HepG2 (cell line): ENCODE data around the gene ARHGEF37. TPM values are rescaled to one million over a fixed set of nuclear protein-coding genes. Genes with fewer than 3 reads are reported as not detected.

ENCODE experiments used
- ATAC-seq: fragments of 200-7000 bp; cut with Tn5 transposase; 3 replicates; pipeline ENCODE4 v1.9.1; 2020; ENCODE audit warnings: mild to moderate bottlenecking, moderate library complexity
- BruUV-seq: library from RNA; stranded (reverse); fragments of 400-500 nt; replicated peaks from 2 replicates; lab custom pipeline; 2021; lab: Mats Ljungman, UMichigan
- CTCF ChIA-PET: fragments of 300-600 bp; formaldehyde crosslinking; extraction: SDS; loops from one replicate; lab custom pipeline; 2021; ENCODE audit warnings: low total read pairs, inconsistent platforms, low intra/inter-chr PET ratio; lab: Yijun Ruan, JAX
- POLR2A ChIA-PET: fragments of 350-600 bp; sonication (Branson Sonifier 250); formaldehyde crosslinking; loops from one replicate; lab custom pipeline; 2020; ENCODE audit warnings: antibody characterized with exemption, inconsistent platforms; lab: Yijun Ruan, JAX
- DNase-seq: peaks from one replicate; pipeline ENCODE4 v3.0.0-alpha.2; 2015; ENCODE audit warnings: low spot score
- FAIRE-seq: peaks from 3 replicates; lab custom pipeline; 2011; peaks lifted over from hg19 to GRCh38; lab: Jason Lieb, UNC
- H2AFZ ChIP-seq: one replicate; pipeline ENCODE4 v1.6.1; 2011; ENCODE audit warnings: low read length, inconsistent platforms
- H3K27ac ChIP-seq: fragments of 300-600 bp; 3 replicates; pipeline ENCODE4 v1.8.0; 2011; ENCODE audit warnings: mixed run types, mild to moderate bottlenecking, mixed read lengths, low read length, inconsistent platforms; ENCODE audit not compliant: insufficient read depth; ENCODE audit errors: extremely low read length
- H3K27me3 ChIP-seq, 2 experiments: fragments of 200-600 bp in 1 of 2; 2 replicates in 1 of 2; 3 replicates in 1 of 2; pipeline versions ENCODE4 v1.6.0 to v1.8.0; 2011; ENCODE audit warnings: low read length in 2 of 2, mild to moderate bottlenecking in 2 of 2, moderate library complexity in 2 of 2, inconsistent platforms in 1 of 2; ENCODE audit not compliant: insufficient read depth in 2 of 2, control insufficient read depth in 1 of 2
- H3K36me3 ChIP-seq, 2 experiments: fragments of 200-600 bp in 1 of 2; replicated peaks in 1 of 2; 2 replicates in 1 of 2; 3 replicates in 1 of 2; pipeline versions ENCODE4 v1.5.1 to v1.8.0; 2011; ENCODE audit warnings: low read length in 2 of 2, inconsistent platforms in 1 of 2; ENCODE audit not compliant: insufficient read depth in 2 of 2, control insufficient read depth in 1 of 2
- H3K4me1 ChIP-seq: 2 replicates; pipeline ENCODE4 v1.5.1; 2012; ENCODE audit warnings: low read length, inconsistent platforms; ENCODE audit not compliant: insufficient read depth
- H3K4me2 ChIP-seq: 2 replicates; pipeline ENCODE4 v1.6.0; 2011; ENCODE audit warnings: low read depth, low read length, inconsistent platforms
- H3K4me3 ChIP-seq, 3 experiments: fragments of 200-600 bp in 1 of 3; sonication (generic), shearing (Covaris generic) in 1 of 3; replicated peaks in 1 of 3; 2 replicates each; pipeline ENCODE4 v1.5.1; 2011 to 2016; ENCODE audit warnings: low read length in 3 of 3, inconsistent platforms in 2 of 3, low read depth in 2 of 3, mild to moderate bottlenecking in 2 of 3, control low read depth in 1 of 3, mixed read lengths in 1 of 3; ENCODE audit not compliant: insufficient read depth in 1 of 3
- H3K79me2 ChIP-seq: one replicate; pipeline ENCODE4 v1.6.1; 2011; ENCODE audit warnings: low read length, inconsistent platforms; ENCODE audit not compliant: insufficient read depth
- H3K9ac ChIP-seq: 2 replicates; pipeline ENCODE4 v1.6.0; 2011; ENCODE audit warnings: mild to moderate bottlenecking, low read depth, low read length, inconsistent platforms; ENCODE audit not compliant: insufficient read depth
- H3K9me3 ChIP-seq: 2 replicates; pipeline ENCODE4 v1.5.1; 2012; ENCODE audit warnings: mild to moderate bottlenecking, low read length
- H4K20me1 ChIP-seq: 2 replicates; pipeline ENCODE4 v1.6.0; 2011; ENCODE audit warnings: inconsistent platforms, mild to moderate bottlenecking, low read length, moderate library complexity; ENCODE audit not compliant: insufficient read depth
- FOXA3 ChIP-seq: IDR thresholded peaks from 2 replicates; pipeline ENCODE4 v1.6.1; 2016; ENCODE audit warnings: missing genetic modification reagents, missing compliant biosample characterization
- HDAC1 ChIP-seq: sonication (generic); formaldehyde crosslinking; IDR thresholded peaks from 2 replicates; pipeline ENCODE4 v1.5.1; 2020; ENCODE audit warnings: mild to moderate bottlenecking, missing genetic modification reagents
- NCOA5 ChIP-seq: sonication (generic); formaldehyde crosslinking; IDR thresholded peaks from 2 replicates; pipeline ENCODE4 v1.4.0; 2020; ENCODE audit warnings: missing genetic modification reagents
- NR2F1 ChIP-seq, 2 experiments: fragments of 450-650 bp in 1 of 2; formaldehyde crosslinking in 1 of 2; IDR thresholded peaks; 2 replicates each; pipeline versions ENCODE4 v1.5.0 to v1.6.1; 2016 to 2020; ENCODE audit warnings: mild to moderate bottlenecking in 1 of 2, missing compliant biosample characterization in 1 of 2, missing genetic modification reagents in 1 of 2, moderate library complexity in 1 of 2
- RFX3 ChIP-seq: IDR thresholded peaks from 2 replicates; pipeline ENCODE4 v1.6.1; 2016; ENCODE audit warnings: missing biosample characterization, missing genetic modification reagents
- SRF ChIP-seq: IDR thresholded peaks from 2 replicates; pipeline ENCODE4 v1.6.1; 2011; ENCODE audit warnings: mild to moderate bottlenecking, low read depth, low read length, moderate library complexity
- STAT5B ChIP-seq: sonication (generic); formaldehyde crosslinking; IDR thresholded peaks from 2 replicates; pipeline ENCODE4 v1.4.0; 2020; ENCODE audit warnings: missing genetic modification reagents
- ZFY ChIP-seq: sonication (generic); formaldehyde crosslinking; IDR thresholded peaks from 2 replicates; pipeline ENCODE4 v1.4.0; 2020; ENCODE audit warnings: missing genetic modification reagents
- ZNF224 ChIP-seq: sonication (generic); formaldehyde crosslinking; IDR thresholded peaks from 2 replicates; pipeline ENCODE4 v1.5.0; 2020; ENCODE audit warnings: mild to moderate bottlenecking, missing genetic modification reagents
- ZNF878 ChIP-seq: sonication (generic); formaldehyde crosslinking; IDR thresholded peaks from 2 replicates; pipeline ENCODE4 v1.8.1; 2023; ENCODE audit warnings: mild to moderate bottlenecking, missing genetic modification reagents, moderate library complexity
- WGBS: methylation state at CpG from one replicate; pipeline ENCODE4 v1.1.6; 2017; ENCODE audit warnings: low lambda C conversion rate; 5-methylcytosine and 5-hydroxymethylcytosine counted together
- in situ Hi-C: cut with HindIII; loops from 2 replicates; pipeline ENCODE4 v1.10.0; 2017; ENCODE audit warnings: low pct_unique_long_range_greater_than_20kb; ENCODE audit not compliant: extremely low pct_ligation_motif_present
- intact Hi-C: fragments of 100-400 bp; cut with micrococcal nuclease; formaldehyde crosslinking; loops from one replicate; pipeline ENCODE4 v1.10.0; 2022; ENCODE audit not compliant: unreplicated experiment
- polyA plus RNA-seq, 8 experiments: library from polyadenylated mRNA; depleted of rRNA in 3 of 8; stranded (reverse) in 7 of 8; unstranded in 1 of 8; fragments of >200 nt; fragmentation: Illumina TruSeq in 4 of 8; extraction: Trizol in 4 of 8; gene quantifications; 2 replicates each; pipeline versions ENCODE4 v1.2.1 to v1.2.3, GENCODE V29; 2011 to 2016; ENCODE audit warnings: low read depth in 4 of 8, missing spikeins in 1 of 8, mixed read lengths in 1 of 8; ENCODE audit not compliant: insufficient read depth in 1 of 8
- total RNA-seq, 5 experiments: library from RNA; depleted of rRNA; stranded (reverse); fragments of >200 nt; fragmentation: Illumina TruSeq; extraction: Trizol; gene quantifications; 2 replicates each; pipeline ENCODE4 v1.2.3, GENCODE V29; 2016; ENCODE audit warnings: low read depth in 1 of 5
- TF ChIP-seq, protein P1 (sequence below): sonication (generic); formaldehyde crosslinking; IDR thresholded peaks from 2 replicates; pipeline ENCODE4 v1.4.0; 2020; ENCODE audit warnings: low read depth, mild to moderate bottlenecking, missing genetic modification reagents
- TF ChIP-seq, protein P2 (sequence below): sonication (generic); formaldehyde crosslinking; IDR thresholded peaks from 2 replicates; pipeline ENCODE4 v1.5.1; 2020; ENCODE audit warnings: mild to moderate bottlenecking, missing genetic modification reagents, borderline replicate concordance
- TF ChIP-seq, protein P3 (sequence below): sonication (generic); formaldehyde crosslinking; IDR thresholded peaks from 2 replicates; pipeline ENCODE4 v1.8.1; 2023; ENCODE audit warnings: mild to moderate bottlenecking, inconsistent platforms, moderate library complexity, missing genetic modification reagents, borderline replicate concordance

ARHGEF37 gene
- total and polyA plus RNA-seq, 2 of the 13 experiments (the other 11 are each of a cell fraction or from before 2014, with no cell fraction given), result 0.18 to 0.27 TPM

DNA sequence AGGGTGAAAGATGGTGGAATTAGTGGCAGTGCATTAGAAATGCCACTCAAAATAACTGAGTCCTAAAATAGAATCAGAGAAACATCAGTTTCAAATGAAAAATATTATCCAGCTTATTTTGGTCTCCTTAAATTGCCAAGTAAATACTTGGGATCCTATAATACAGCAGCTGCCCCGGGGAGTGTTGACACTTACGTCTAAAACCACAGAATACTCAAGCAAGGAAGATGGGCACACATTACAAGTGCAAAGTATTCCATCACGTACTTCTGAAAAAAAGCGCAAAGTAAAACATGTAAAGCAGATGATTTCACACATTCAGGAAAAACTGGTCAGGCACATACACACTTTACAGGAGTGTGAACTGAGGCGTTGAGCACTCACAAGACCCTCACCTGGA, 2.4 kb upstream of the ARHGEF37 start:
- Histone ChIP-seq H4K20me1 (no peaks in the 10 kb centered on the region), H3K9ac (no peak overlapping the region), H3K36me3 (no peaks in the 10 kb centered on the region), H3K4me3 (no peak overlapping the region), H3K27me3 (peaks cover 0 to 35% of the 10 kb centered on the region in 2 experiments; a peak in 2 of 5 replicates), H3K9me3 (no peaks in the 10 kb centered on the region), H2AFZ (no peak overlapping the region), H3K4me1 (peaks cover 27% of the 10 kb centered on the region), H3K4me2 (no peak overlapping the region), H3K27ac (no peak overlapping the region), H3K79me2 (no peaks in the 10 kb centered on the region)
- 49% methylated on average over 5 of the region's 5 CpGs for WGBS
- in situ Hi-C loops (no loop called here), intact Hi-C loops (loop anchor here (10.0 kb wide), 1 partner anchor 454 kb away; no protein-coding TSS in a partner anchor)
- ChIA-PET POLR2A (no interaction called here), CTCF (no interaction called here)
- no peak for FAIRE-seq
- ATAC-seq, result no peak
- BruUV-seq, result no TSS peak
- DNase-seq, result no peak
- TF ChIP-seq, protein P1, sequence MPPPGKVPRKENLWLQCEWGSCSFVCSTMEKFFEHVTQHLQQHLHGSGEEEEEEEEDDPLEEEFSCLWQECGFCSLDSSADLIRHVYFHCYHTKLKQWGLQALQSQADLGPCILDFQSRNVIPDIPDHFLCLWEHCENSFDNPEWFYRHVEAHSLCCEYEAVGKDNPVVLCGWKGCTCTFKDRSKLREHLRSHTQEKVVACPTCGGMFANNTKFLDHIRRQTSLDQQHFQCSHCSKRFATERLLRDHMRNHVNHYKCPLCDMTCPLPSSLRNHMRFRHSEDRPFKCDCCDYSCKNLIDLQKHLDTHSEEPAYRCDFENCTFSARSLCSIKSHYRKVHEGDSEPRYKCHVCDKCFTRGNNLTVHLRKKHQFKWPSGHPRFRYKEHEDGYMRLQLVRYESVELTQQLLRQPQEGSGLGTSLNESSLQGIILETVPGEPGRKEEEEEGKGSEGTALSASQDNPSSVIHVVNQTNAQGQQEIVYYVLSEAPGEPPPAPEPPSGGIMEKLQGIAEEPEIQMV (CRISPR knock-in tag), result no peak
- no peak for TF ChIP-seq HDAC1 (CRISPR knock-in tag)
- TF ChIP-seq, protein P2, sequence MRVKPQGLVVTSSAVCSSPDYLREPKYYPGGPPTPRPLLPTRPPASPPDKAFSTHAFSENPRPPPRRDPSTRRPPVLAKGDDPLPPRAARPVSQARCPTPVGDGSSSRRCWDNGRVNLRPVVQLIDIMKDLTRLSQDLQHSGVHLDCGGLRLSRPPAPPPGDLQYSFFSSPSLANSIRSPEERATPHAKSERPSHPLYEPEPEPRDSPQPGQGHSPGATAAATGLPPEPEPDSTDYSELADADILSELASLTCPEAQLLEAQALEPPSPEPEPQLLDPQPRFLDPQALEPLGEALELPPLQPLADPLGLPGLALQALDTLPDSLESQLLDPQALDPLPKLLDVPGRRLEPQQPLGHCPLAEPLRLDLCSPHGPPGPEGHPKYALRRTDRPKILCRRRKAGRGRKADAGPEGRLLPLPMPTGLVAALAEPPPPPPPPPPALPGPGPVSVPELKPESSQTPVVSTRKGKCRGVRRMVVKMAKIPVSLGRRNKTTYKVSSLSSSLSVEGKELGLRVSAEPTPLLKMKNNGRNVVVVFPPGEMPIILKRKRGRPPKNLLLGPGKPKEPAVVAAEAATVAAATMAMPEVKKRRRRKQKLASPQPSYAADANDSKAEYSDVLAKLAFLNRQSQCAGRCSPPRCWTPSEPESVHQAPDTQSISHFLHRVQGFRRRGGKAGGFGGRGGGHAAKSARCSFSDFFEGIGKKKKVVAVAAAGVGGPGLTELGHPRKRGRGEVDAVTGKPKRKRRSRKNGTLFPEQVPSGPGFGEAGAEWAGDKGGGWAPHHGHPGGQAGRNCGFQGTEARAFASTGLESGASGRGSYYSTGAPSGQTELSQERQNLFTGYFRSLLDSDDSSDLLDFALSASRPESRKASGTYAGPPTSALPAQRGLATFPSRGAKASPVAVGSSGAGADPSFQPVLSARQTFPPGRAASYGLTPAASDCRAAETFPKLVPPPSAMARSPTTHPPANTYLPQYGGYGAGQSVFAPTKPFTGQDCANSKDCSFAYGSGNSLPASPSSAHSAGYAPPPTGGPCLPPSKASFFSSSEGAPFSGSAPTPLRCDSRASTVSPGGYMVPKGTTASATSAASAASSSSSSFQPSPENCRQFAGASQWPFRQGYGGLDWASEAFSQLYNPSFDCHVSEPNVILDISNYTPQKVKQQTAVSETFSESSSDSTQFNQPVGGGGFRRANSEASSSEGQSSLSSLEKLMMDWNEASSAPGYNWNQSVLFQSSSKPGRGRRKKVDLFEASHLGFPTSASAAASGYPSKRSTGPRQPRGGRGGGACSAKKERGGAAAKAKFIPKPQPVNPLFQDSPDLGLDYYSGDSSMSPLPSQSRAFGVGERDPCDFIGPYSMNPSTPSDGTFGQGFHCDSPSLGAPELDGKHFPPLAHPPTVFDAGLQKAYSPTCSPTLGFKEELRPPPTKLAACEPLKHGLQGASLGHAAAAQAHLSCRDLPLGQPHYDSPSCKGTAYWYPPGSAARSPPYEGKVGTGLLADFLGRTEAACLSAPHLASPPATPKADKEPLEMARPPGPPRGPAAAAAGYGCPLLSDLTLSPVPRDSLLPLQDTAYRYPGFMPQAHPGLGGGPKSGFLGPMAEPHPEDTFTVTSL, result no peak
- no peak for TF ChIP-seq RFX3
- TF ChIP-seq NR2F1 (CRISPR knock-in tag; IDR thresholded peaks at IDR 0.05), result no peak
- TF ChIP-seq STAT5B (CRISPR knock-in tag), result no peak
- TF ChIP-seq FOXA3 (CRISPR knock-in tag), result no peak
- no peak for TF ChIP-seq SRF
- no peak for TF ChIP-seq NCOA5 (CRISPR knock-in tag)
- TF ChIP-seq ZNF878 (CRISPR knock-in tag), result no peak
- TF ChIP-seq, protein P3, sequence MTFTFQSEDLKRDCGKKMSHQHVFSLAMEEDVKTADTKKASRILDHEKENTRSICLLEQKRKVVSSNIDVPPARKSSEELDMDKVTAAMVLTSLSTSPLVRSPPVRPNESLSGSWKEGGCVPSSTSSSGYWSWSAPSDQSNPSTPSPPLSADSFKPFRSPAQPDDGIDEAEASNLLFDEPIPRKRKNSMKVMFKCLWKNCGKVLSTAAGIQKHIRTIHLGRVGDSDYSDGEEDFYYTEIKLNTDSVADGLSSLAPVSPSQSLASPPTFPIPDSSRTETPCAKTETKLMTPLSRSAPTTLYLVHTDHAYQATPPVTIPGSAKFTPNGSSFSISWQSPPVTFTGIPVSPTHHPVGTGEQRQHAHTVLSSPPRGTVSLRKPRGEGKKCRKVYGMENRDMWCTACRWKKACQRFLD, result no peak
- no peak for TF ChIP-seq ZNF224
- no peak for TF ChIP-seq ZFY (CRISPR knock-in tag)
